HCT116 (cell line): ENCODE measurements around the gene DIP2C. TPM values are rescaled to one million over a fixed set of nuclear protein-coding genes. Genes with fewer than 3 reads are reported as not detected.

ENCODE experiments used
- ATAC-seq: fragments of 200-7000 bp; cut with Tn5 transposase; 2 replicates; pipeline ENCODE4 v1.9.1; 2020; ENCODE audit warnings: mild to moderate bottlenecking, moderate library complexity
- BruUV-seq: library from RNA; stranded (reverse); fragments of 400-500 nt; replicated peaks from 2 replicates; lab custom pipeline; 2021; lab: Mats Ljungman, UMichigan
- CTCF ChIA-PET: fragments of 300-600 bp; sonication (Branson Sonifier 250); formaldehyde crosslinking; loops from one replicate; lab custom pipeline; 2021; ENCODE audit warnings: antibody characterized with exemption; lab: Charles Lee
- POLR2A ChIA-PET: fragments of 300-600, 350-600 bp; sonication (Branson Sonifier 250); formaldehyde crosslinking; loops from one replicate; lab custom pipeline; 2021; ENCODE audit warnings: antibody characterized with exemption; lab: Charles Lee
- RAD21 ChIA-PET, 2 experiments: fragments of 300-600 bp; sonication (Branson Sonifier 250); formaldehyde crosslinking; loops; one replicate each; lab custom pipeline; 2023; ENCODE audit warnings: low total read pairs in 2 of 2; ENCODE audit not compliant: uncharacterized antibody in 2 of 2, unreplicated experiment in 2 of 2, low non-redundant PET in 1 of 2; lab: Charles Lee
- DNase-seq: peaks from one replicate; pipeline ENCODE4 v3.0.0-alpha.2; 2010; ENCODE audit warnings: low read depth, low spot score
- H2AFZ ChIP-seq: fragments of 200-600 bp; shearing (Covaris generic), sonication (generic); 2 replicates; pipeline ENCODE4 v1.6.1; 2017; ENCODE audit warnings: low read depth, mixed run types, mixed read lengths, antibody characterized with exemption, low read length; ENCODE audit not compliant: poor library complexity, severe bottlenecking
- H3K27ac ChIP-seq: 2 replicates; pipeline ENCODE4 v1.5.1; 2012; ENCODE audit warnings: low read depth, low read length
- H3K27me3 ChIP-seq: fragments of 200-600 bp; sonication (generic); 2 replicates; pipeline ENCODE4 v1.6.1; 2016; ENCODE audit warnings: mixed run types, low read length, mixed read lengths; ENCODE audit not compliant: insufficient read depth
- H3K36me3 ChIP-seq, 2 experiments: fragments of 200-500 bp in 1 of 2; fragments of 200-600 bp in 1 of 2; sonication (Bioruptor generic) in 1 of 2; sonication (generic) in 1 of 2; 2 replicates each; pipeline versions ENCODE4 v1.5.1 to v1.6.1; 2014 to 2016; ENCODE audit warnings: low read length in 2 of 2, inconsistent platforms in 1 of 2, mixed read lengths in 1 of 2, mixed run types in 1 of 2; ENCODE audit not compliant: insufficient read depth in 2 of 2, control insufficient read depth in 1 of 2
- H3K4me1 ChIP-seq, 2 experiments: fragments of 200-600 bp in 1 of 2; sonication (generic) in 1 of 2; 2 replicates each; pipeline versions ENCODE4 v1.5.1 to v1.6.1; 2012 to 2017; ENCODE audit warnings: low read length in 2 of 2, inconsistent platforms in 1 of 2, mild to moderate bottlenecking in 1 of 2, mixed read lengths in 1 of 2, mixed run types in 1 of 2, moderate library complexity in 1 of 2; ENCODE audit not compliant: insufficient read depth in 2 of 2, control insufficient read depth in 1 of 2
- H3K4me2 ChIP-seq: fragments of 200-600 bp; sonication (generic); 2 replicates; pipeline ENCODE4 v1.6.1; 2017; ENCODE audit warnings: mixed run types, low read length, mixed read lengths
- H3K4me3 ChIP-seq, 2 experiments: fragments of 200-600 bp in 1 of 2; sonication (generic) in 1 of 2; replicated peaks in 1 of 2; 2 replicates each; pipeline ENCODE4 v1.5.1; 2011 to 2016; ENCODE audit warnings: low read length in 2 of 2, control low read depth in 1 of 2, low read depth in 1 of 2, mild to moderate bottlenecking in 1 of 2, mixed read lengths in 1 of 2, mixed run types in 1 of 2
- H3K79me2 ChIP-seq: fragments of 200-600 bp; sonication (generic); 2 replicates; pipeline ENCODE4 v1.6.1; 2017; ENCODE audit warnings: mild to moderate bottlenecking, mixed run types, low read length, moderate library complexity, mixed read lengths; ENCODE audit not compliant: insufficient read depth
- H3K9ac ChIP-seq: fragments of 200-600 bp; sonication (generic); 2 replicates; pipeline ENCODE4 v1.6.1; 2016; ENCODE audit warnings: low read length, mixed read lengths
- H3K9me2 ChIP-seq: fragments of 200-600 bp; sonication (generic), shearing (Covaris generic); 2 replicates; pipeline ENCODE4 v1.6.1; 2017; ENCODE audit warnings: mixed run types, mild to moderate bottlenecking, moderate library complexity; ENCODE audit not compliant: insufficient read depth
- H3K9me3 ChIP-seq, 2 experiments: fragments of 200-500 bp in 1 of 2; fragments of 200-600 bp in 1 of 2; sonication (Bioruptor generic) in 1 of 2; sonication (generic) in 1 of 2; 2 replicates each; pipeline ENCODE4 v1.6.1; 2014 to 2017; ENCODE audit warnings: low read length in 2 of 2, mixed read lengths in 2 of 2, inconsistent platforms in 1 of 2, low read depth in 1 of 2, mild to moderate bottlenecking in 1 of 2, mixed run types in 1 of 2, moderate library complexity in 1 of 2; ENCODE audit not compliant: control insufficient read depth in 1 of 2, insufficient read depth in 1 of 2
- H4K20me1 ChIP-seq: fragments of 200-600 bp; sonication (generic), shearing (Covaris generic); 2 replicates; pipeline ENCODE4 v1.6.1; 2017; ENCODE audit warnings: mixed run types, mild to moderate bottlenecking, moderate library complexity; ENCODE audit not compliant: insufficient read depth
- CEBPB ChIP-seq: IDR thresholded peaks from 2 replicates; pipeline ENCODE4 v1.6.1; 2012; ENCODE audit warnings: low read depth
- ELF1 ChIP-seq: IDR thresholded peaks from 2 replicates; pipeline ENCODE4 v1.6.1; 2012; ENCODE audit warnings: low read depth, borderline replicate concordance
- EZH2 ChIP-seq: fragments of 200-600 bp; sonication (generic); IDR thresholded peaks from 2 replicates; pipeline ENCODE4 v1.6.1; 2017; ENCODE audit warnings: antibody characterized with exemption, mixed run types
- EZH2phosphoT487 ChIP-seq: fragments of 200-600 bp; IDR thresholded peaks from 2 replicates; pipeline ENCODE4 v1.6.1; 2018; ENCODE audit warnings: antibody characterized with exemption, borderline replicate concordance
- FOSL1 ChIP-seq: IDR thresholded peaks from 2 replicates; pipeline ENCODE4 v1.6.1; 2012; ENCODE audit warnings: low read depth
- JUND ChIP-seq: IDR thresholded peaks from 2 replicates; pipeline ENCODE4 v1.6.1; 2012
- POLR2AphosphoS5 ChIP-seq: IDR thresholded peaks from 2 replicates; pipeline ENCODE4 v1.6.1; 2011; ENCODE audit warnings: mild to moderate bottlenecking, low read depth, low read length, moderate library complexity
- RAD21 ChIP-seq: IDR thresholded peaks from 2 replicates; pipeline ENCODE4 v1.6.1; 2012; ENCODE audit warnings: low read depth, mild to moderate bottlenecking
- SIN3A ChIP-seq: IDR thresholded peaks from 2 replicates; pipeline ENCODE4 v1.6.1; 2012; ENCODE audit warnings: low read depth
- SP1 ChIP-seq: IDR thresholded peaks from 2 replicates; pipeline ENCODE4 v1.6.1; 2012; ENCODE audit warnings: low read depth
- SRF ChIP-seq: IDR thresholded peaks from 2 replicates; pipeline ENCODE4 v1.6.1; 2012; ENCODE audit warnings: low read depth
- TCF7L2 ChIP-seq: IDR thresholded peaks from 2 replicates; pipeline ENCODE4 v1.7.0; 2011; ENCODE audit warnings: borderline replicate concordance, inconsistent platforms; ENCODE audit not compliant: insufficient read depth, insufficient read length; ENCODE audit errors: extremely low read depth
- YY1 ChIP-seq: IDR thresholded peaks from 2 replicates; pipeline ENCODE4 v1.6.1; 2011; ENCODE audit warnings: low read length, low read depth, moderate library complexity, mild to moderate bottlenecking; ENCODE audit not compliant: insufficient replicate concordance; ENCODE audit errors: extremely low read depth
- ZFX ChIP-seq: fragments of 450-650 bp; IDR thresholded peaks from 2 replicates; pipeline ENCODE4 v1.6.1; 2017
- ZNF274 ChIP-seq: fragments of 200-500 bp; sonication (Bioruptor generic); IDR thresholded peaks from 2 replicates; pipeline ENCODE4 v1.6.1; 2014; ENCODE audit warnings: mild to moderate bottlenecking, low read depth, low read length, inconsistent platforms
- intact Hi-C: fragments of 100-400 bp; cut with micrococcal nuclease; formaldehyde crosslinking; loops from 2 replicates; pipeline ENCODE4 v1.10.0; 2022
- total RNA-seq: library from RNA; stranded (reverse); gene quantifications from one replicate; pipeline ENCODE4 v1.2.1, GENCODE V29; 2021; ENCODE audit not compliant: unreplicated experiment
- TF ChIP-seq, protein P1 (sequence below): IDR thresholded peaks from 2 replicates; pipeline ENCODE4 v1.6.1; 2012
- TF ChIP-seq, protein P2 (sequence below): IDR thresholded peaks from 2 replicates; pipeline ENCODE4 v1.6.1; 2012
- TF ChIP-seq, protein P3 (sequence below), 3 experiments: fragments of 200-600 bp in 1 of 3; sonication (generic) in 1 of 3; IDR thresholded peaks in 2 of 3; conservative IDR thresholded peaks in 1 of 3; 2 replicates each; pipeline ENCODE4 v1.5.1; 2012 to 2017; ENCODE audit warnings: low read depth in 2 of 3, low read length in 2 of 3, antibody characterized with exemption in 1 of 3, borderline replicate concordance in 1 of 3, control low read depth in 1 of 3, mild to moderate bottlenecking in 1 of 3, mixed read lengths in 1 of 3, mixed run types in 1 of 3, moderate library complexity in 1 of 3; ENCODE audit not compliant: insufficient read depth in 1 of 3
- TF ChIP-seq, protein P4 (sequence below): IDR thresholded peaks from 2 replicates; pipeline ENCODE4 v1.6.1; 2012; ENCODE audit warnings: low read depth

DIP2C gene
- total RNA-seq, 1 experiment from 2014 or later, result 15.4 TPM

DNA sequence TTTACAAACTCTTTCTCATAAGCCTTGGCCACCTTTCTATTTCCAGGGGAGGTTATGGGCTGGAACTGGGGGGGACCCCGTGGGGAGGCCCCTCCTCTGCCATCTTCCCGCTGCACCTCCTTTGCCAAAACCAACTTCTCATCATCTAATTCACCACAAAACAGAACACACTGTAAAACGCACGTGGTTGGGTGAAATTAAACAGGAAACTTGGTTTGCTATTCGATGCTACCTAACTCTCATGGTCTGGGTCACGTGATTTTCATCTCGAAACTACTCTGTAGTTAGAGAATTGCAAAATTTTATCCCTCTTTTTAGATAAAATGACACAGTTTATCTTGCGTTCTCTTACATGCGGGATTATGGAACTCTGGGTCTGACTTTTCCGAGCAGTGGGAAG is 312.2 kb downstream of the DIP2C start:
- no peaks in the 10 kb centered on the region for H3K9me3 ChIP-seq
- H4K20me1 ChIP-seq, result no peaks in the 10 kb centered on the region
- ChIA-PET POLR2A (no interaction called here), CTCF (no interaction called here), RAD21 (no interaction called here)
- H3K4me2 ChIP-seq, result no peak overlapping the region
- H3K36me3 ChIP-seq, result no peaks in the 10 kb centered on the region; a peak in 1 of 4 replicates
- H3K4me3 ChIP-seq, result no peak overlapping the region
- no peak overlapping the region for H3K9ac ChIP-seq
- no peak for TF ChIP-seq CEBPB
- TF ChIP-seq TCF7L2, result no peak
- TF ChIP-seq, protein P1, sequence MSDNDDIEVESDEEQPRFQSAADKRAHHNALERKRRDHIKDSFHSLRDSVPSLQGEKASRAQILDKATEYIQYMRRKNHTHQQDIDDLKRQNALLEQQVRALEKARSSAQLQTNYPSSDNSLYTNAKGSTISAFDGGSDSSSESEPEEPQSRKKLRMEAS, result no peak
- TF ChIP-seq ZNF274, result no peak
- no peak for TF ChIP-seq SIN3A
- no peak for TF ChIP-seq EZH2
- TF ChIP-seq, protein P2, sequence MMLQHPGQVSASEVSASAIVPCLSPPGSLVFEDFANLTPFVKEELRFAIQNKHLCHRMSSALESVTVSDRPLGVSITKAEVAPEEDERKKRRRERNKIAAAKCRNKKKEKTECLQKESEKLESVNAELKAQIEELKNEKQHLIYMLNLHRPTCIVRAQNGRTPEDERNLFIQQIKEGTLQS, result no peak
- TF ChIP-seq RAD21, result no peak
- TF ChIP-seq JUND, result no peak
- TF ChIP-seq EZH2phosphoT487, result no peak
- TF ChIP-seq FOSL1, result no peak
- no peak for TF ChIP-seq POLR2AphosphoS5
- TF ChIP-seq, protein P3, sequence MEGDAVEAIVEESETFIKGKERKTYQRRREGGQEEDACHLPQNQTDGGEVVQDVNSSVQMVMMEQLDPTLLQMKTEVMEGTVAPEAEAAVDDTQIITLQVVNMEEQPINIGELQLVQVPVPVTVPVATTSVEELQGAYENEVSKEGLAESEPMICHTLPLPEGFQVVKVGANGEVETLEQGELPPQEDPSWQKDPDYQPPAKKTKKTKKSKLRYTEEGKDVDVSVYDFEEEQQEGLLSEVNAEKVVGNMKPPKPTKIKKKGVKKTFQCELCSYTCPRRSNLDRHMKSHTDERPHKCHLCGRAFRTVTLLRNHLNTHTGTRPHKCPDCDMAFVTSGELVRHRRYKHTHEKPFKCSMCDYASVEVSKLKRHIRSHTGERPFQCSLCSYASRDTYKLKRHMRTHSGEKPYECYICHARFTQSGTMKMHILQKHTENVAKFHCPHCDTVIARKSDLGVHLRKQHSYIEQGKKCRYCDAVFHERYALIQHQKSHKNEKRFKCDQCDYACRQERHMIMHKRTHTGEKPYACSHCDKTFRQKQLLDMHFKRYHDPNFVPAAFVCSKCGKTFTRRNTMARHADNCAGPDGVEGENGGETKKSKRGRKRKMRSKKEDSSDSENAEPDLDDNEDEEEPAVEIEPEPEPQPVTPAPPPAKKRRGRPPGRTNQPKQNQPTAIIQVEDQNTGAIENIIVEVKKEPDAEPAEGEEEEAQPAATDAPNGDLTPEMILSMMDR (IDR thresholded peaks at IDR 0.05 in 2 of 3, conservative IDR thresholded peaks at IDR 0.05 in 1 of 3; ENCODE audit: borderline replicate concordance in 1 of 3, insufficient read depth in 1 of 3, low read depth in 2 of 3, low read length in 2 of 3), result no peak
- TF ChIP-seq SRF, result no peak
- TF ChIP-seq ZFX, result no peak
- TF ChIP-seq ELF1, result no peak
- TF ChIP-seq, protein P4, sequence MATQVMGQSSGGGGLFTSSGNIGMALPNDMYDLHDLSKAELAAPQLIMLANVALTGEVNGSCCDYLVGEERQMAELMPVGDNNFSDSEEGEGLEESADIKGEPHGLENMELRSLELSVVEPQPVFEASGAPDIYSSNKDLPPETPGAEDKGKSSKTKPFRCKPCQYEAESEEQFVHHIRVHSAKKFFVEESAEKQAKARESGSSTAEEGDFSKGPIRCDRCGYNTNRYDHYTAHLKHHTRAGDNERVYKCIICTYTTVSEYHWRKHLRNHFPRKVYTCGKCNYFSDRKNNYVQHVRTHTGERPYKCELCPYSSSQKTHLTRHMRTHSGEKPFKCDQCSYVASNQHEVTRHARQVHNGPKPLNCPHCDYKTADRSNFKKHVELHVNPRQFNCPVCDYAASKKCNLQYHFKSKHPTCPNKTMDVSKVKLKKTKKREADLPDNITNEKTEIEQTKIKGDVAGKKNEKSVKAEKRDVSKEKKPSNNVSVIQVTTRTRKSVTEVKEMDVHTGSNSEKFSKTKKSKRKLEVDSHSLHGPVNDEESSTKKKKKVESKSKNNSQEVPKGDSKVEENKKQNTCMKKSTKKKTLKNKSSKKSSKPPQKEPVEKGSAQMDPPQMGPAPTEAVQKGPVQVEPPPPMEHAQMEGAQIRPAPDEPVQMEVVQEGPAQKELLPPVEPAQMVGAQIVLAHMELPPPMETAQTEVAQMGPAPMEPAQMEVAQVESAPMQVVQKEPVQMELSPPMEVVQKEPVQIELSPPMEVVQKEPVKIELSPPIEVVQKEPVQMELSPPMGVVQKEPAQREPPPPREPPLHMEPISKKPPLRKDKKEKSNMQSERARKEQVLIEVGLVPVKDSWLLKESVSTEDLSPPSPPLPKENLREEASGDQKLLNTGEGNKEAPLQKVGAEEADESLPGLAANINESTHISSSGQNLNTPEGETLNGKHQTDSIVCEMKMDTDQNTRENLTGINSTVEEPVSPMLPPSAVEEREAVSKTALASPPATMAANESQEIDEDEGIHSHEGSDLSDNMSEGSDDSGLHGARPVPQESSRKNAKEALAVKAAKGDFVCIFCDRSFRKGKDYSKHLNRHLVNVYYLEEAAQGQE, result no peak
- no peak for TF ChIP-seq YY1
- no peak for TF ChIP-seq SP1
- H3K4me1 ChIP-seq, result peaks cover 0 to 7% of the 10 kb centered on the region in 2 experiments; a peak in 1 of 4 replicates
- no peaks in the 10 kb centered on the region for H3K79me2 ChIP-seq
- ATAC-seq (no peak), DNase-seq (no peak)
- no peak overlapping the region for H3K27ac ChIP-seq
- BruUV-seq, result no TSS peak
- intact Hi-C loops, result no loop called here
- no peak overlapping the region for H2AFZ ChIP-seq
- H3K9me2 ChIP-seq, result no peaks in the 10 kb centered on the region
- H3K27me3 ChIP-seq, result no peaks in the 10 kb centered on the region
